Measurements from ENCODE around the gene NOTCH4.

NOTCH4 gene

GRCh38 chr6:32163559-32164258 lies 60.2 kb downstream of the NOTCH4 start:
- no peak for DNase-seq (ENCODE audit: low read depth)

GRCh38 chr6:32158052-32158451 lies 65.8 kb downstream of the NOTCH4 start:
- DNase-seq (ENCODE audit: low read depth), result no peak

- no peak for DNase-seq (ENCODE audit: low read depth)
These were observed 67.0 kb downstream of the NOTCH4 start for GRCh38 chr6:32156891-32157290.

- DNase-seq (ENCODE audit: low read depth), result no peak
These were observed 69.2 kb downstream of the NOTCH4 start for GRCh38 chr6:32154514-32155161.

GRCh38 chr6:32153564-32154513 lies 70.0 kb downstream of the NOTCH4 start, which contains the start of gene PPT2:
Gene PPT2, plus strand, starts transcription at chr6:32154141. Its CDS starts 454 bp downstream, at chr6:32154595.
- DNase-seq (ENCODE audit: low read depth), result peak; percentile 75

GRCh38 chr6:32152769-32153563 lies 70.9 kb downstream of the NOTCH4 start:
- DNase-seq (ENCODE audit: low read depth), result no peak

GRCh38 chr6:32151863-32152768 lies 71.8 kb downstream of the NOTCH4 start, which contains the start of gene PRRT1:
Gene PRRT1, minus strand, starts transcription at chr6:32151939. Its CDS starts 112 bp downstream, at chr6:32151827.
- DNase-seq (ENCODE audit: low read depth), result no peak

- DNase-seq (ENCODE audit: low read depth), result no peak
These were observed 72.5 kb downstream of the NOTCH4 start for GRCh38 chr6:32151181-32151862.

- no peak for DNase-seq (ENCODE audit: low read depth)
These were observed 73.7 kb downstream of the NOTCH4 start for GRCh38 chr6:32149932-32150870.

GRCh38 chr6:32149092-32149755 lies 74.6 kb downstream of the NOTCH4 start:
- DNase-seq (ENCODE audit: low read depth), result no peak

- no peak for DNase-seq (ENCODE audit: low read depth)
These were observed 75.4 kb downstream of the NOTCH4 start for GRCh38 chr6:32148289-32149091.

GRCh38 chr6:32147401-32148132 lies 76.3 kb downstream of the NOTCH4 start:
- DNase-seq (ENCODE audit: low read depth), result no peak

- DNase-seq (ENCODE audit: low read depth), result no peak
These were observed 77.2 kb downstream of the NOTCH4 start for GRCh38 chr6:32146687-32147086.

GRCh38 chr6:32146287-32146686 lies 77.6 kb downstream of the NOTCH4 start:
- DNase-seq (ENCODE audit: low read depth), result no peak
